ENCODE results near the gene ARGLU1.

The ARGLU1 gene

DNA sequence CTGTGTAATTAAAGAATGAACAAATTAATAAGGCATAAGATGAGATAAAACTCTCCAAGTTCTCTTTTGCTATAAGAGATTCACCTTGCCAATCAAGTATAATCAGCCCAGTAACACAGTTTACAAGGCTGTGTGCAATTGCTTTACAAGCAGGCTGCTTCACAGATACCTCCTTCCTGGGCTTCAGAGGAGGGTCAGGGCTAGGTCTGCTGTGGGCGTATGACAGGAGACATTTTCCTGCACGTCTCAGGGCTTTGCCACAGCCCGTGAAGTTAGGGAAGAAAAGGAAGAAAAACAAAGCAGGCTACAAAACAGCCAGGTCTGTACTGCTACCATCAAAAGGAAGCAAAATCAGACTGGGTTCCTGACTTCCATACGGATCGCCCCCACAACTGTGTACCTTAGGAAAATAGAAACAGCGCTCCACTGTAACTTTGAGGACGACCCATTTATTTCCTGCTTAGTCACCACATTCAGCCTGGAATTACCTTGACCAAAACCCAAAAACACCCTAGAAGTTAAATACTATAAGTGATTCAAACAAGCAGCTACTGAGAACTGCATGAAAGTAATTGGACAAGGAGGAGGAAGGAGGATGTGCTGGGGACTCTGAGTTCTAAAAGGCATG is 44.9 kb downstream of the ARGLU1 start:
- no peak for DNase-seq

DNA sequence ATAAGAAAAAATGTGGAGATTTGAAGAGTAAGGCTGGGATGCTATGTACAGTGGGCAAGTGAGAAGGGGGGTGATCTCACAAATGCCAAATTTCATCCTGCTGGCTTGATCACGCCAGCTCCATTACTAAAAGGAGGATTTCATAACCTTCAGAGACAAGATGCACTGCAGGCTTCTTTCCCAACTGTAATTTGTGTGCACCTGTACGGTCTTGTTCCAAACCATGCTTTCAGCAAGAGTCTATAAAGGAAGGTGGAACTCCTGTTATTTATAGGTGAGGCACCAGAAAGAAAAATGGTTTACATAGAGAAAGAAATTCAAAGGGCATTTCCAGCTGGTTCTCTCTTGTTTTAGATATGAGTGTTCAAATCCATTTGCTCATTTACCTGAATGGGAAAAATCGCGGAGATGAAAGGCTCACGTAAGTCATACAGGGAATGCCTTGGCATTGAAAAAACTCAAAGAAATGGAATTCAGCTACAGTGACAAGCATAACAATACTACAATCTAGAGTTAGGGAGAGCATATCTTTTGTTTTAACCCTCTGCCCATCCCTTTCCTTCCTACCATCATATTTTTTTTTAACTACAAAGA is 45.7 kb downstream of the ARGLU1 start:
- no peak for DNase-seq

DNA sequence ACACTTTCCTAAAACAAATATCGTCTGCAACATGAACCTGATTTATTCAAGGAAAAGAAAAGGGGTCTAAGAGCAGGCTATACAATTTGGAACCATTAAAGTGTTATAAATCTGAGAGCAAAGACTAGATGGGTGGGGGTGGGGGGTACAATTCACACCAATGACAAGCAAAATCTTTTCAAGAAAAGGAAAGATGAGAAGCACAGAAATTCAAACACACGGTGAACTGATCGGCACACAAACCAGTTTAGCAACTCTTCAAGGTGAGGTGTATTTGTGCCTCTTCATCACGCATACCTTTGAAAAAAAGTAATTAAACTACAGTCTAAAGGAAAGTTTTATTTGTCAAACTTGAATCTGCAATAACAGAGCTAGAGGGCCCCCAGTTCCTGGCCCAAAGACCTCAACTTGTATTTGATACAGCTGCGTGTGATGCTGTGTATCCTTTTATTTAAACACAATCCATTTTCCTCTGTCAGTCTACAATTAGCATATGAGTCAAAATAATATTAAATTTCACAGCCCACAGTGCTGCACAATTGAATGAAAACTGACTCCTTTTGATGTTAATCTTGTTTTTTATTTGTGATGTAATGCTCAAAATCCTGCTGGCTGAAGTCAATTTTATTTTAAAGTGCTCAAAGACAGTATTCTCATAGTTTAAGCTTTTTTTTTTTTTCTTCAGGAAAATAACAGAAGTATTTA is 46.7 kb downstream of the ARGLU1 start:
- no peak for DNase-seq

DNA sequence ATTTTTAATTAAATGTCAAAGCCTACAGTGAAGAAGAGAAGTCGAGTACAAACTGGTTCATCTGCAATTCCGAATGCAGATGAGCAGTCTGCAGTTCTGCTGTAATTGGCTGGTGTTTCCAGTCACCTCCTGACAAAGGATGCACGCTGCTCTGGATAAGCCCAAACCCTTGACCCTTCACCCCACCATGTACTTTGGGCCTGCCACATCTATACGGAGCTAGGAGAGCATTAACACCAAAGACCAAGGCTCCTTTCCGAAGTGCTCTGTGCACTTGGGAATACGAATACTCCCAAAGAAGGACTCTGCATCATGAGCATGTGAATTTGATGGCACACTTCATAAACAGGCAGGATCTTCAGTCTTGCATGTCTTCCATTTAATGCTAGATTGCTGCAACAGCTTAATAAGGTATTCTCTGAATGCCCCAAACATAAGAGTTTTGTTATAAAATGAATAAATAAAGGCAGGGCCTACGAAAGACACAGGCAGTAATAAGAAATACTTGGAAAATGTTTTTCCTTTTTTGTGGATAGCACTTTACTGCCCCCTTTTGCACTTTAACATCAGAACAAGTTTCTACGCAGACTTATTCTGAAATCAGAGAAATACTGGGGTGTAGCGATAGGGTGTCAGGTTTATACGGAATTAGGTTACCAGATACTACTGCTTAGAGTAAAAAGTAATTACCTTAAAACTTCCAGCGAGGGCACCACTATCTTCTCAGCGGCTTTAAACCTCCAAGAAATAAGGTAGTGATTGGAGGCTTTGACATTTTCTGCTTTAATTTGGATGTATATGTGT is 47.5 kb downstream of the ARGLU1 start:
- DNase-seq: no peak

DNA sequence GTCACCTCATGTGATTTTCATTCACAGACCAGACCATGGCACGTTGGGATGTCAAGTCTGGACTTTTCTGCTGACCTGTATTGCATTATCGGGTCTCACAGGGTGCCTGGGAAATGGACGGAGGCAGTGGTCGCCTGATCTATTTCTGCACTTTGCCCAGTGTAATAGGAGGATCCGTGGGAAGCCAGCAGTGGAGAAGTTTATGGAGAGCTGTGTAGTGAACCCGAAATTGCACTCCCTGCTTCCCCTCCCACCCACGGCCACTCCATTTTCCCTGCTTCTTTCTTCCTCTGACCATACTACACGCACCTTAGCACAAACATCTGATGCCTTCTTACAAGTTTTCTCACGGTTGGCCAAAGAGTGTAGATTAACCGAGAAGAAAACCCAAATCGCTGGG is 49.4 kb downstream of the ARGLU1 start:
- no peak for DNase-seq

DNA sequence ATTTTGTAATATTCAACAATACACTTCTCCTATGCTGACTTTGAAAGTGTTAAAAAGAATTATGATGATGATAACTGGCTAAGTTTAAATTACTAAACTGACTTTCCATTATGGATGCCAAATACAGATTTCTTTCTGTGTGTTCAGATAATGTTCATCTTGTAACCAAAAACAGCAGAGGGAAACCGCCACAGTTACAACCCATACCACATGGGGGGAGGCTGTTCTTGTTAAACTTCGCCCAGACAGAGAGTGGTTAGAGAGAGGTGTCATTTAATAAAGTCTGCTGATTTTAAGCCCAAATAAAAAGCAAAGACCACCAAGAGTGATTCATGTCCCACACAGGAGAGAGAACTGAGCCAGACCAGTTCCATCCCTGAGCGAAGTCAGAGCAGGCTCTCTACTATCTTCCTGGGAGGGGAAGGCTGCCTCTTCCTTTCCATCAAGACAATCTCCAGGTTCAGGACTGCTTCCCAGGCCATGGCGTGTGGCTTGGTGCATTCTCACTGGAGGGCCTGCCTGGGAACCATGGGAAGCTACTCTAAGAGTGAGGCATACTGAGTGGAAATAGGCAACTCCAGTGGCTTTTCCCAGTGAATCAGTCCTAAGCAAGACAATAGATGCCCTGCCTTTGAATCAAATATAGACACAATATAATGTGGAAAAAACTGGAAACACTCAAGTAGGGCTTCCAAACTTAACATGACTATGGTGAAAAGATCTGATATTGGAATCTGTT is 50.7 kb downstream of the ARGLU1 start:
- DNase-seq: no peak

DNA sequence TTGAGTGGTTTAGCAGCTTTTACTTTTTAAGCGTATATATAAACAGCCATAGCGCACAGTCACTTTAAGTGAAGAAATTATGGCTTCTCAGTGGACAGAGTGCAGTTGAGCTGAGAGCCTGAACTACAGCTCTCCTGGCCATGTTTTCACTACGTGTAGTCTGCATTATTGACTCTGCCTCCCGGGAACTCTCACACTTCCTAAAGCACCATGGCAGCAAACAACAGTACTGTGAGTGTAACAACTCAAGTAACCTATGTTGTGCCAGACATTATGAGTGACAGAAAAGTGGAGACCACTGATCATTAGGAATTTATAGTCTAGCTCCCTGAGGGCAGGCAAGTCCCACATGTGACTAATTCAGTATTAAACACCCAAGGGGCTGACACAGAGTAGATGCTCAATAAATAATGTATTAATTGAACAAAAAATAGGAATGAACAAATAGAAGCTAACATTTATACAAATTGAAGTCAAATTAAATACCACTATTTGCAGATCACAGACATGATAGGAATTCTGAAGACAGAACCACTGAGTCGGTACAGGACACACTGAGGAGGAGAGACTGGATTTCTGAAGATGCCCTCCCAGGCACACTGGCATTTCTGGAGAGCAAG is 52.2 kb downstream of the ARGLU1 start:
- no peak for DNase-seq

DNA sequence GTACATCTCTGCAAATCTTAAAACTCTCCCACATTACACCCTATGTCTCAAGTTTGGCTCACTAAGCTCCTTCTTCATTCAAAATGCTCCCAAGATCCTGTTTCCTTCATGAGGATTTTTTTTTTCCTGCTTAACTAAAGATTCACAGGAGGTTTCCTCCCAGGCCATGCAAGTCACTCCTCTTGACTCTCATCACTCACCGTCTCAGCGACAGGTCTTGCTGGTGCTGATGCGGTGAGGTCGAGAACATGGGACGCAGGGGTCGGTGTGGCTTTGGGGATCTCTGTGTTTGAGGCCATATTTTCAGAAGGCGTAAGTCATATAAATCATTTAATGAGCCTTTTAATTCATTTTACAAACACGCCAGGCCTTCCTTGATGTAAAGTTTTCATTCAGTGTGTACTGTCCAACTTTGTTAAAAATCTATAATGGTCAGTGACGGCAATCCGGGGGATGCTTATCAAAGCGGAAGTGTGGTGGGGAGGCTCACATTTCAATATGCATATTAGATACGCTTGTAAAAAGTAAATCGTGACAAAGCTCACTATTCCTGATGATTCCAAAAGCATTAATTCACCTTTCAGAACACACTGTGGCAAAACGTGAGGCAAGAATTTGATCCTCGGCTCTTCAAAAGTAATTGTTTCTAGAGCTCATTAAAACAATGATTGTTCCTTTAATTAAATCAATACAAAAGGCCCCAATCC is 52.9 kb downstream of the ARGLU1 start:
- no peak for DNase-seq

DNA sequence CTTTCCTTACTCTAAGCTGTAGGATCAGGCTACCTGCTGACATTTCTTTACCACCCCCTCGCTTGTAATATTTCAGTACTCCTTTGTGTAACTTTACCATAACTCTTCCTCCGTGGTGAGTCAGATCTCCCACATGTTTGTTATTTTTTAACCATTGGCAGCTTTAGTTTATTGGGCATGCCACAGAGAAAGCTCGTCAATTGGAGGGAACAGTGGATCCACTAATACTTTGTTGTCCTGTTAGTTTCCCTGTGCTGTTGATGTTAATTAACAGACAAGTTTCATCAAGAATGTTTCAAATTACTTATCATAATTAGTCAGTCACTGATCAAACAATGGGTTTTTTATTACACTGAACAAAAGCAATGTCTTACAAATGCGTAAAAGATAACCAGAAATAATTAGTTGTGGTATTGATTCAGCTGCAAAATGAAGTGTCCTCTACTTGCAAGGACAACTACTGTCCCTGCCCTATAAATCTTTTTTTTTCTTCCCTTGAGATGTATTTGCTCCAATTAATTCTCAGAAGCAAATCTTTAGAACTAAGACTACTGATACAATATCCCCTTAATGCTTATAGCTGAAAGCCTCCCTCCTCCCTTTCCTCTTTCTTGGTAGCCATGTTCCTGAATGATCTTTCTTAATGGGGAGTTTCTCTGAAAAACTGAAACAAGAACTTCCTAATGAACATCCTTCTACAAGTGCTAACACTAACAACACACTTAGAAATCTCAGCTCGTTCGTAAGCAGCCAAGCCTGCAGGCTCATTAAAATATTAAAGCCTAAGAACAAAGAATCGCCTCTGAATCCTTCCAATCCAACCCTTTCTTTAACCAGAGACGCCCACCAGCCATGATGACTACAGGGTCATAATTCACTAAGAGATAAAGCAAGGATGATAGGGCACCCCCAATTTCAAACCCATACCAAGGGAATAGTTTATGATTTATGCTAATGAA is 54.6 kb downstream of the ARGLU1 start:
- no peak for DNase-seq

DNA sequence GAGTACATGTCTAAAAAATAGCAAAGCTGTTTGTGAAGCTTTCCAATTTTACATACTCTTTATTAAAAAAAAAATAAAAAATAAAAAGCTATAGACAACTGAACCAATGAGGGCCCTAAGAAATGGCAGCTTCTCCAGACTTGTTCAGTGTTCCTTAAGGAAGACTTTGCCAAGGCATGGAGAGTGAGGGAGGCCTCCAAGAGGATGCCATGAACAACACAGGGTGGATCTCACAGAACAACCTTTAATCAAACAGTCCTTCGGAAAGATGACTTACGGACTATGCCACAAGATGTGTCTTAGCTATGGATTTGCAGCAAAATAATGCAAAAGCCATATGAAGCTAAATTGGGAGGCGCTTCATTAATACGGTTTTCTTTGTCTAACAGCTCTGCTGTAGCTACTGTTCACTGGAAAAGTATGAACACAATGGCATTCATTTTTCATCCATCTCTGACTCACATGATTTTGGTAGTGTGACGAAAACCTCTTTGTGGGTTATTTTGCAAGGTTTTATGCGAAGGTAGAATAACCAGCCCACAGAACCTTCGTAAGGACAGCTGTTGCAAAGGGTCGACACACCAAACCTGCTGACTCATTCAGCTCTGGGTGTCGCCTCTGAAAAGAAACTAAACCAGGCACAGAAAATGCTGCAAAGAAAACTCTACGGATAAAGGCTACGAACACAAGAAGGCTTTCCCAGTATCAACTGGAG is 60.2 kb downstream of the ARGLU1 start:
- DNase-seq: no peak

DNA sequence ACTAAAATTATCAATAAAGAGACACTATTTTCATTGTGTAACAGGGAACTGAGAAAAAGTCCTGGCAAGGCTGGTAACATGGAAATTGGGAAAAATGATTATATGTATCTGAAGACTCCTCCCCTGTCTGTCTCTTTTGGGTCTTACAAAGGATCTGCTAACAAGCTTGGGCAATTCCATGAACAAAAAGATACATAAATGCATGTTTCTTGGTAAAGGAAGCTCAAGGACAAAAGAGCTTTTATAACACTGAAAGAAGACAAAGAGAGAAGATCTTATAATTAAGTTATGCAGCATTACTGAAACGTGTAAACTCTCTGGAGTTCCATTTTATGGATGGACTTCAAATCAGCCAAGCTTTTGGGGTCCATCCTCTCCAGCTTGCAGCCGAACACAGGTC is 61.7 kb downstream of the ARGLU1 start:
- DNase-seq: no peak

DNA sequence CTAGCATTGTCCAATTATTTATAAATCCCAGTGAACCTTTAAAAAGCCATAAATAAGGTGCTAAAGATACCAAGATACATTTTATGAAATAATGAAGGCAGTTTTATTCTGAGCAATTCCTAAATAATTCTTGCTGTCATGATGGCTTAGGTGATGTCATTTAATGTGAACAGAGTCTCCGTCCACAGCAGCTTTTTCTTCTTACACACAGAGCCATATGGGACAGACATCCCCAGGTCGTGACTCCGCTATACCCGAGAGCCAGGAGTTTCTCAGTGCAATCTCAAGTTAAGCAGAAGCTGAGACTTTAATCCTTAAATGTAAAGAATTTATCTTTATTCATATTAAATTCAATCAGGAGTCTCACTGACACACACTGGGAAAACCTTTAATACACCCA is 62.2 kb downstream of the ARGLU1 start:
- no peak for DNase-seq

DNA sequence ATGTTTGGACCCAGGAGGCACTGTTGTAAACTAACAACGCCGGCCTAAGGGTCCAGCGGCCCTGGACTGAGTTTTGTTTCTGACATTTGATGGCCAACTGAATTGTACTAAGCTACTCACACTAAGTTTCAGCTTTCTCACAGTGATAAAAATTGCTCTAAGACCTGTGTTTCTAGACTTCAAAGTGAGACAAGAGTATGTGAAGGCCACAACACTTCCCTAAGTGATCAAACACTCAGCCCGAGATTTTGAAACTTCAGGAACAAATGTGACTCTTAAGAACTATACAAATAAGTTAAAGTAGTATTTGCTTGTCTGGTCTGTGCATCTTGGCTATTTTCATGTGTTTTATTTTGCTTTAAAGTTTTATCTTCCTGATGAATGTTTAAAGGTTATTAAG is 62.6 kb downstream of the ARGLU1 start:
- DNase-seq: no peak

DNA sequence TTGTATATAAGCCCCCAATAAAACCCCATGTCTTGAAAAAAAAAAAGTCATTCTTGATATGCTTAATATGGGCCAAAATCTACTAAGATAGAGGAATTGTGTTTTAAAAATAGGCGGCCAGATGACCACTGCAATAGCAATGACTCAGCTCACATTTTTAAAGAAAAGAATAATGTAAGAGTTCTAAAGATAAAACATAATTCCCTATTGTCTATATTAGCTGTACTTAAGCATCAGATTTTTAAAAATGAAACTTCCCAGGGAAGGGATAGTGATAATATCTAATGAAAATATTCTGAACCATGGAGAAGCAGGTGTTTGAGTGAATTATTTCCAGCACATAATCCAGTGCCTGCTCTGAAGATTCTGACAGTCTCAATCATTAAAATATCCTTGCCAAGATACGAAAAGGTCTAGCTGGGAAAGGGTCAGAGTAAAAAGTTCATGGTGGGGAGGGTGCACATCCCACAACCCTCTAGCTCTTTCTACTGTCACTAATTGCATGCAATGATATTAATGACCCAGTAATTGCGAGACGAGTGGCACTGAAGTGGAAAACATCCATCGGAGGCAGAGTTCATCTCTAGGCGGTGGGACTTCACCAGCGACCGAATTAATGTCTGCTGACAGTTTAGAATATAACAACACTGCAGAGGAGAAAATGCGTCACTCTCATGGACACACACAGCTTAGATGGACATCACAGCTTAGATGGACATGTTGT is 64.0 kb downstream of the ARGLU1 start:
- no peak for DNase-seq

DNA sequence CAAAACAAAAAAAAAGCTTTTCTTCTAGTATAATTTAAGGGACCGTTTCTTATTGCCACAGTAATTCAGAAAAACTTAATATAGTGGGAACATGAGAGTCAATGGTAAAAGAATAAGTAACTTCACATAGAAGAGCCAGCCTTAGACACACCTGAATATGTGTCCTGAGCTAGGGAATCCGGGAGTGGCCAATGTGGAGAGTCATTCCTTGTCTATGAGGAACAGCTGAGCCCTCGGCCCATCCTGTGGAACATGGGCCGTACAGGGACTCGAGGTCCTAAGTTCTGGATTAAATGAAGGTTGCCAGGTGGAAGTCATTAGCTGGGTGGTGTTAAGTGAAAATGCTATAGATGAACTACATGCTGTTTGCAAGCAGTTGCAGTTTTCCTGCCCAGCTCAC is 64.7 kb downstream of the ARGLU1 start:
- no peak for DNase-seq

DNA sequence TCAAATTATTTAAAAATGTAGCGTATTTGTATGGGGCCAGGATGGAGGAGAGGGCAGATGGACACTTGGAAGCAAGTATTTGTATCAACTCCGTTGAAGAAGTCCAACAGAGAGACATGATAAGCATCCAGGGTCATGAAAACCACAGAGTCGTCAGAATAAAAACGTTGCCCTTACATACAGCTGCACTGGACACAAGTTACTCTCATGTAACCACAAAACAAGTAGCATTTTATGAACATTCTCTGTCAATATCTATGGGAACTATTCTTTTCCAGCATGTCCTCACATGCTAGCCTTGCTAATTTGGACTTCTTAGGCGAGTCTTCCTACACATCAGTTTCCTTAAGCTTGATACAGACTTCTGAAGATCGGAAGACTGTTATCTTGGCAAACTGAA is 67.5 kb downstream of the ARGLU1 start:
- no peak for DNase-seq

DNA sequence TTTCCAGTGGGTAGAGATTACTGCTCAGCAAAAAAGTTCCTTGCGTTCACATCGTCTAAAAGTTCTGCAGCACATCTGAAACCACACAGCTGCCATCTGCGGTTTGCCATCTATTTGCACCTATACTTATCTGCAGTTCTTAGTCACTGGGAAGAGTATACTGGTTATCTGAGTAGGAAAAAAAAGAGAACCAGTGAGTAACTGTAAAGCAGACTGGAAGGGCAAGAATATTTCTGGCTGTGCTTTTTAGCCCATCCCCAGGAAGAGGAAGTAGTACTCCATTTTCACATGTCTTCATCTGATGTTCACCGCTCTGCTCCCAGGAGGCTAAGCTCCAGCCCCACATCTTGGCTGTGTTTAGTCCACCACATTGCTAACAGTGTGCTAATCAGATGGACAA is 68.0 kb downstream of the ARGLU1 start:
- no peak for DNase-seq

DNA sequence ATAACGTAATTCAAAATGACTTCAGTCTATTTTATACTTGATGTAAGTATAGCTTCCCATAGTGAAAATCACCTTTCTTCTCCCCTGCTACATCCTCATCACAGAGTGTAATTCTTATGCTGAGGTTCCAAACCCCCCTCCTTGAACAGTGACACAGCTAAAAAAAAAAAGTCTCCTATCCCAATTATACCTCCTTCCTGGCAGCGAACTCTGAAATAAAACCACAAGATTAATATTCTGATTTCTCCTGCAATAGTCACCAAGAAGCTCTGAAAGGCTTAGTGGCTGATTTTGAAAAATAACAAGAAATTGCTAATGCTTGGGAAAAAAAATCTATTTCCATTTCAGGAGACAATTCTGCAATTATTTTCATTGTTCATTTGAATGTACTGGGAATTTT is 68.8 kb downstream of the ARGLU1 start:
- DNase-seq: no peak

DNA sequence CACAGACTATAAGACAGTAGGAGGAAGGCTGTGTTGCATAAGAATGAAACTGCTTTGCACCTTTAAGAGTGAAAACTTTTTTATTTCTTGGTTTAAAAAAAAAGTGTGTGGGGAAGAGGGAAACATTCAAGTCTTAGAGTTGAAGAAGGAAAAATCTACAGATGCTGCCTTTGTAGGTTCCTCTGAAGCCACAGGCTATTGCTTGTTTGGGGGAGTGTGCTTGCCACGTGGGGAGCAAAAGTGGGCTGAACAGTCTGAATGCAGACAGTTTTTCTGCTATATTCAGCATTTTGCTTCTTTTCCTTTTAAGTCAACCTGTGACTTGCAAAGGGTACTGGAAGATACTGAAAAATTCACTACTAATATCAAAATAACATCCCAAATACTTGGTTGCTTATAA is 69.4 kb downstream of the ARGLU1 start:
- DNase-seq: no peak
